ENCODE data around the gene PDE6H. TPM values are rescaled to one million over a fixed set of nuclear protein-coding genes. Genes with fewer than 3 reads are reported as not detected.
A peak's percentile ranks its signal among the peaks of the same experiment; 100 is the strongest.

The PDE6H gene
- total RNA-seq, 1 donor from 2014 or later, result not detected

DNA sequence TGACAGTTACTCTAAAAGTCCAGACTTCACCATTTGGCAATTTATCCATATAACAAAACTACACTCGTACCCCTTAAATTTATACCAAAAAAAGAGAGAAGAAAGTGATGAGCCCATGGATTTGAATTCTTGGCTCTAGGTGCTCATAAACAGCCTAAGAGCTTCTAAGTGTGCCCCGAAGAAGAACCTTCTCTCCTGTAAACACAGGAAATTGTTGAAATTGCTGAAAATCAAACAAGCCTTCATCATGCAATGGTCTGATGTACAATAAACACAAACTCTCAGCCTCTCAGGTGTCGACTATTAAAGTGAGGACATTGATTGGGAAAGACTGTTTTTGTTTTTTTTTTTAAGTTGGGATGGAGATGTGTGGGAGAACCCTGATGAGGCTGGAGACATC is 21.8 kb downstream of the PDE6H start:
- H3K27me3 ChIP-seq, result no peaks in the 10 kb centered on the region
- H3K9me3 ChIP-seq, result no peaks in the 10 kb centered on the region
- no peak overlapping the region for H3K4me3 ChIP-seq
- peaks cover 20% of the 10 kb centered on the region for H3K4me1 ChIP-seq
- intact Hi-C loops (cut with DNase I), result loop anchor here (5.0 kb wide), 1 partner anchor 147 kb away; no protein-coding TSS in a partner anchor
- no peaks in the 10 kb centered on the region for H3K36me3 ChIP-seq
- TF ChIP-seq, protein P1, sequence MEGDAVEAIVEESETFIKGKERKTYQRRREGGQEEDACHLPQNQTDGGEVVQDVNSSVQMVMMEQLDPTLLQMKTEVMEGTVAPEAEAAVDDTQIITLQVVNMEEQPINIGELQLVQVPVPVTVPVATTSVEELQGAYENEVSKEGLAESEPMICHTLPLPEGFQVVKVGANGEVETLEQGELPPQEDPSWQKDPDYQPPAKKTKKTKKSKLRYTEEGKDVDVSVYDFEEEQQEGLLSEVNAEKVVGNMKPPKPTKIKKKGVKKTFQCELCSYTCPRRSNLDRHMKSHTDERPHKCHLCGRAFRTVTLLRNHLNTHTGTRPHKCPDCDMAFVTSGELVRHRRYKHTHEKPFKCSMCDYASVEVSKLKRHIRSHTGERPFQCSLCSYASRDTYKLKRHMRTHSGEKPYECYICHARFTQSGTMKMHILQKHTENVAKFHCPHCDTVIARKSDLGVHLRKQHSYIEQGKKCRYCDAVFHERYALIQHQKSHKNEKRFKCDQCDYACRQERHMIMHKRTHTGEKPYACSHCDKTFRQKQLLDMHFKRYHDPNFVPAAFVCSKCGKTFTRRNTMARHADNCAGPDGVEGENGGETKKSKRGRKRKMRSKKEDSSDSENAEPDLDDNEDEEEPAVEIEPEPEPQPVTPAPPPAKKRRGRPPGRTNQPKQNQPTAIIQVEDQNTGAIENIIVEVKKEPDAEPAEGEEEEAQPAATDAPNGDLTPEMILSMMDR (IDR thresholded peaks at IDR 0.05), result no peak
- TF ChIP-seq POLR2A (IDR thresholded peaks at IDR 0.05), result no peak
- no peak for TF ChIP-seq POLR2AphosphoS5 (IDR thresholded peaks at IDR 0.05; ENCODE audit: insufficient read depth in 1 of 2, low read depth in 1 of 2)
- no peak for DNase-seq (ENCODE audit: extremely low spot score in 2 of 2)
- H3K27ac ChIP-seq, result peak overlapping the region; percentile 3

- no peaks in the 10 kb centered on the region for H3K9me3 ChIP-seq
- intact Hi-C loops (cut with DNase I), result loop anchor here (5.0 kb wide), 1 partner anchor 149 kb away; no protein-coding TSS in a partner anchor
- TF ChIP-seq POLR2A (IDR thresholded peaks at IDR 0.05), result no peak
- TF ChIP-seq POLR2AphosphoS5 (IDR thresholded peaks at IDR 0.05; ENCODE audit: insufficient read depth in 1 of 2, low read depth in 1 of 2), result no peak
- TF ChIP-seq, protein P1 (IDR thresholded peaks at IDR 0.05), result peak; percentile 11 to 69 (median 58)
- H3K4me3 ChIP-seq, result no peak overlapping the region
- DNase-seq (ENCODE audit: extremely low spot score in 2 of 2), result no peak
- peaks cover 24% of the 10 kb centered on the region for H3K4me1 ChIP-seq
- no peak overlapping the region for H3K27ac ChIP-seq
- no peaks in the 10 kb centered on the region for H3K36me3 ChIP-seq
- H3K27me3 ChIP-seq, result no peaks in the 10 kb centered on the region
Observed at GRCh38 chr12:14995583-14996425, 23.0 kb downstream of the PDE6H start.

DNA sequence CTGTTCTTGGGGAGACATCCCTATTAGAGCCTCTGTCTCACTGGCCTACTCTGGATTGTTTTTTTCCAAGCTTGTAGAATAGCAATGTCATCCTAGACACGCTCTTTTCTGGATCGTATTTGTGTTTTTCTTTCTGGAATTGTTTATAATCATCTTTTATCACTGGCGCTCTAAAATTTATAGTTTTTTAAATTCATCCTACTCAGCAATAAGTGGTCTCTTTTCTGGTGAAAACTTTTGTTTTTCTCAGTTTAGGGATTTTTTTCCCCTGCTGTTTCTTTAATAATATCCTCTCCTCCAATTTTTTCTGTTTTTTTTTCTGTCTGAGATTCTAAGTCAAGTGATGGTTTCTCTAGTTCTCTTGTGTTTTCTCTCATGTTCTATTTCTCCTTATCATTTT is 25.2 kb downstream of the PDE6H start:
- DNase-seq (ENCODE audit: extremely low spot score in 2 of 2), result no peak
- Histone ChIP-seq H3K36me3 (no peaks in the 10 kb centered on the region), H3K27ac (no peak overlapping the region), H3K4me1 (peaks cover 24% of the 10 kb centered on the region), H3K9me3 (no peaks in the 10 kb centered on the region), H3K4me3 (no peak overlapping the region), H3K27me3 (no peaks in the 10 kb centered on the region)
- TF ChIP-seq POLR2A (IDR thresholded peaks at IDR 0.05) (no peak), POLR2AphosphoS5 (IDR thresholded peaks at IDR 0.05; ENCODE audit: insufficient read depth in 1 of 2, low read depth in 1 of 2) (no peak)
- TF ChIP-seq, protein P1 (IDR thresholded peaks at IDR 0.05), result no peak
- intact Hi-C loops (cut with DNase I), result loop anchor here (5.0 kb wide), 1 partner anchor 151 kb away; no protein-coding TSS in a partner anchor

- DNase-seq (ENCODE audit: extremely low spot score in 2 of 2), result no peak
- TF ChIP-seq, protein P1 (IDR thresholded peaks at IDR 0.05), result no peak
- TF ChIP-seq POLR2AphosphoS5 (IDR thresholded peaks at IDR 0.05; ENCODE audit: insufficient read depth in 1 of 2, low read depth in 1 of 2), result peak in 1 of 2 donors; percentile 8
- Histone ChIP-seq H3K36me3 (no peaks in the 10 kb centered on the region), H3K27ac (peak overlapping the region; percentile 61), H3K27me3 (no peaks in the 10 kb centered on the region), H3K9me3 (no peaks in the 10 kb centered on the region), H3K4me1 (peaks cover 24% of the 10 kb centered on the region), H3K4me3 (no peak overlapping the region)
- intact Hi-C loops (cut with DNase I), result loop anchor here (5.0 kb wide), 1 partner anchor 152 kb away; no protein-coding TSS in a partner anchor
Observed at GRCh38 chr12:14999021-14999694, 26.3 kb downstream of the PDE6H start.

Data from vagina (tissue), 2 donors.